Ishikawa (cell line): ENCODE results near the gene RAB7B.

Experiments
- CREB1 ChIP-seq: IDR thresholded peaks from 2 replicates; pipeline ENCODE4 v1.6.1; 2012; ENCODE audit warnings: low read depth
- EGR1 ChIP-seq: IDR thresholded peaks from 2 replicates; pipeline ENCODE4 v1.6.1; 2012
- FOXM1 ChIP-seq: IDR thresholded peaks from 2 replicates; pipeline ENCODE4 v1.6.1; 2012; ENCODE audit warnings: low read depth, borderline replicate concordance
- RAD21 ChIP-seq: IDR thresholded peaks from 2 replicates; pipeline ENCODE4 v1.6.1; 2012; ENCODE audit warnings: low read depth
- REST ChIP-seq: IDR thresholded peaks from 2 replicates; pipeline ENCODE4 v1.6.1; 2012; ENCODE audit warnings: low read depth, mild to moderate bottlenecking
- TAF1 ChIP-seq: IDR thresholded peaks from 2 replicates; pipeline ENCODE4 v1.6.1; 2012; ENCODE audit warnings: low read depth, mild to moderate bottlenecking
- TCF12 ChIP-seq: IDR thresholded peaks from 2 replicates; pipeline ENCODE4 v1.6.1; 2012; ENCODE audit warnings: low read depth
- ZBTB7A ChIP-seq: IDR thresholded peaks from 2 replicates; pipeline ENCODE4 v1.6.1; 2012; ENCODE audit warnings: low read depth

- TF ChIP-seq ZBTB7A (no peak), REST (no peak), FOXM1 (no peak), CREB1 (no peak), RAD21 (no peak), EGR1 (no peak), TAF1 (no peak), TCF12 (no peak)
These were observed 12.0 kb downstream of the RAB7B start for GRCh38 chr1:205991237-205991636.
